ENCODE results near the gene PTPRM. TPM values are rescaled to one million over a fixed set of nuclear protein-coding genes. Genes with fewer than 3 reads are reported as not detected.
A peak's percentile ranks its signal among the peaks of the same experiment; 100 is the strongest.

The PTPRM gene
- 29.6 and 40.1 TPM in 2 replicates for total RNA-seq

DNA sequence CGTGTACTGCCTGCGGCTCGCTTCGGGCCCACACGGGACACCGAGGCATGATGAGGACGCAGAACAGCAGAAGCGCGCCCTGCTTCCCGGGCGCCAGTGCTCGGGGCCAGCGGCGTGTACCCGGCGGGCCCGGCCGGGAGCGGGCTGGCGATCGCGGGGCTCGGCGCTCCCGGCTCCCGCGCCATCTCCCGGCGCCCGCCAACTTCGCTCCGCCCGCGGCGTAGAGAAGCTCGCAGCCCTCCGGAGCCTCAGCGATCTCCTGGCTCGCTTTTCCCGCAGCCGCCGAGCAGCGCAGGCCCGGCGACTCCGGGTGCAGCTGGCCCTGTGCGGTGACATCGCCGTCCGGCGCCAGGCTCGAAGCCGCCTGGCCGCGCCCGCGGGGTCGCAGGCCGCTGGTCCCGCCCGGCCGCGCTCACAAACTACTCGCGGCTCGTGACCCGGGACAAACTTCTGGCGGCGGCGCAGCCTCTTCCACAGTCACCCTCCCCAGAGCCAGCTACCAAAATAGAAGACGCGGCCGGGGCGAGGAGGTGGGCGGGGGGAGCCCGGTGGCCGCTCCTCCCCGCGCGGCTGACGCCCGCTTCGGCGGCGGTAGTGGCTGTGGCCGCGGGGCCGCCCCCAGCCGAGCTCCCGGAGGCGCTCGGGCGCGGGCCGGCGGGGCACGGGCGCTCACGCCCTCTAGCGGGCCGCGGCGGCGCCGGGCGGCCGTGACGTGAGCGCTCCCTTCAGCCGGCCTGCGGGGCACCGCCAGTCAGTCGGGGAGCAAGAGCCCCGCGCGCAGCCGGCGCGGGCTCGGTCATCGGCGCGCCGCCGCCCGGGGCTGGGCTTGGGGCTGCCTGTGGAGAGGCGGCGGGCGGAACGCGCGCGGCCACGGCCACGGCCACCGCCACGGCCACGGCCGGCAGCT, at the start of gene PTPRM:
TSS of gene PTPRM (plus strand) at position 750 of the 907 bp plus-strand sequence. CDS start 503 bp downstream, outside the sequence.
- peak; percentile 83 to 89 for DNase-seq (ENCODE audit: low read depth in 2 of 2)

DNA sequence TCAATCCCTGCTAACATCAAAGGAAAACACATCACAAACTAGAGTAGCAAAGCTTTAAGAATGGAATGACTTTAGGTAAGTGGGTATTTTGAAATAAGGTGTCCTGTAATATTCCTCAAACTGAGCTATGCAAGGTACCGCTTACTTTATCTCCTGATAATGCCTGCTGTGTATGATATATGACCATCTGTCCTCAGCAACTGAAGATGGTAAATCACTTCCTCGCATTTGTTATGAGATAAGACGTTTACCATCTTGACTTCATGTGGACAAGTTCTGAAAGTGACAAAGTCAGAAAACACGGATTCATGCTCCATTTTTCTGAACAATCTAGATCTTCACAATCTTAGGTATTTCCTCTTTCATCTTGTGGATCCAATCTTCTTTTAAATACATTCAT, 49.3 kb upstream of the PTPRM start:
- DNase-seq (ENCODE audit: low read depth in 2 of 2), result no peak

DNA sequence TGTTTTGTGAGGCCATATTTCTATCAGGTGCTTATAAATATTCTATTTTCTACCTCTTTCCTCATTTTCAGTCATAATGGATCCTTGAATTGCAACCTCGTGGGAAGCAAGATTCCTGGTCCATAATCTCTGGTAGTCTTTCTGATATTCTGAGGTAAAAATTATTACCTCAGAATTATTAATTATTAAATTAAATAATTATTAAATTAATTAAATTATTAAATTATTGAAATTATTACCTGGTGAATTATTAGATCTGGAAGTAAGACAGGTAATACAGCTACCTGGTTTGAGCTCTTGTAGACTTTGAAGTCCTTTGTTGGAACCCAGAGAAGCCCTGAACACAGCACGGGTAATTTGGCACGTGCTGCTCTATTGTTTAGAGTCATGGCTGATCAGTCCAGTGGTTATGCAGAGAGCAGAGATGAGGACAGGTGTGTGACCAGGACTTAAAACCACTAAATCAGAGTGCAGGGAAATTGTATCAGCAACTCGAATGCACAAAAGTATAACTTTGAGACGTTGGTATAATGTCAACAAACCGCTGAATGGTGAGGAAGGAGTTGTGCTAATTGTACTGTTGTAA, 46.8 kb upstream of the PTPRM start:
- DNase-seq (ENCODE audit: low read depth in 2 of 2), result no peak

DNA sequence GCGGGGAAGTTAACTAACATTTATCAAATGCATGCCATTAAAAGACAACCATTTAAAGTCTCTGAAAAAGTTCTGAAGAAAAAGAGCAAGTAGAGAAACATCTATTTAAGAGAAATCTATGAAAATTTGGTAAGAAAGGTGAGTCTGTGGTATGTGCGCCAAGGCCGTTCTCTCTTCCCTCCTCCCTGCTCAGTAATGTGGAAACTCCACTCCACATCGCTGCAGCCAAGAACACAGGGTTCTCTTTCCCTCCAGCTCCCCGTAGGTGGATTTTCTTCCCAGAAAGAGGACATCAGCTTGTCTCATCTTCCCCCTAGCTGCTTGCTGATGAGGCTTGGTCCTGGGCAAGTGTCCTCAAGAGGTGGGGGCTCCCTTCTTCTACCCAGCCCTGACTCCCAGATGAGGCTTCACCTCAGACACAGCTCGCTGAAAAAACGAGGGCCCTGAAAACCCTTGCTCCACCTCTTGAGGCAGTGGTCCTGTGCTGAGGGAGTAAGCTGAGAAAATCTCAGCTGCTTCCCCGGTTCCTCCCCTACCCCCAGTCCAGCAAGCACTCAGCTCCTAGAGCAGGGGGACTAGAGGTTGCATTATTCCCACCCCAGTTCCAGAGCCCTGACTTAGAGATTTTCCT, 45.8 kb upstream of the PTPRM start:
- DNase-seq (ENCODE audit: low read depth in 2 of 2), result no peak

DNA sequence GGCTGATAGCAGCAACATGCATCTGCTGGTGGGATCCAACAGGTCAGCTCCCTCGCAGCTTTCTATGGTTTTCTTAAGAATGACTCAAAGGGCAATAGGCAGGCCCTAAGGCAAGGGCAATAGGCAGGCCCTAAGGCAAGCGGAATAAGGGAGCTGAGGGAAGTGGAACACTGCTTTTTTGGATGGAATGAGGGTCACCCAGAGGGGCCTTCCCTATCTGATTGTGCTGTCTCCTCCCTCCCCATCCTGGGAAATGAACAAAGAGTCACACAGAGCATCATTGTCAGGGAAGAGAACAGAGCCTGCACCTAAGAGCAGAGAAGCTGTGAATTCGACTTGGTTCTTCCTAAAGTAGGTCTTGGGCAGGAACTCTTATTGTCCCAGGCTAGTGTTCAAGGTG, 43.3 kb upstream of the PTPRM start:
- DNase-seq (ENCODE audit: low read depth in 2 of 2), result no peak

DNA sequence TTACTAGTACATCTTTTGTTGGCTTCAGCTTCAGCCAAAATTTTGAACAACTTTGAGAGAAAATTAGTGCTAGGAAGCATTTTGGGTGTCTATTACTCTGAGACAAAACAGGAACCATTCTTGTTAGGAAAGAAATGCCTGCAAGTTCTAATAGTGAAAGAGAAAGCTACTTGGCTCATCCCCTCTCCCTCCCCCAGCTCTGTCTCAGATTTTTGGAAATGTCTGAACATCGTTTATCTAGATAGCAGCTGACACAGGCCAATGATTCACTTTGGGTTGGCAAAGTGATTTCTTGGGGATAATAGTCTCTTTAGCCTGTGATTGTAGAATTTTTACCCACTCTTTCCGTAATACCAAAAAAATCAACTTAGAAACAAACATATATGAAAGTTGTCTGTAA, 42.3 kb upstream of the PTPRM start:
- no peak for DNase-seq (ENCODE audit: low read depth in 2 of 2)

DNA sequence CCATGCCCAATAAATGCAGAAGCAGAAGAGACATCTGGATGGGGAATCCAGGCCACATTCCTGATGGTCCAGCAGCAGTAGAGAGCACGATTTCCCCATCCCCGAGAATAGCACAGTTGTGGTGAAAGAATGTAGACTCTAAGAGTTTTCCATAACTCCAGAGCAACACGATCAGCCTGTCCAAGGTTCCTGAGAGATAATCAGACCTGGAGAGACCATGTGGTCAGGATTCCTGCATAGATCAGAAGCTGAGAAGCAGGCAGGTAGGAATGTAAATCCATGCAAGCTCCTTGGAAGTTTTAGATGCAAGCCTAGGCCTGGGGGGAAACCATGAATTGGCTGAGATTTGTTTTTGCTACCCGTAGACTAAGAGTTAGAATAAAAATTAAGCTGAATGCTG, 34.2 kb upstream of the PTPRM start:
- no peak for DNase-seq (ENCODE audit: low read depth in 2 of 2)

DNA sequence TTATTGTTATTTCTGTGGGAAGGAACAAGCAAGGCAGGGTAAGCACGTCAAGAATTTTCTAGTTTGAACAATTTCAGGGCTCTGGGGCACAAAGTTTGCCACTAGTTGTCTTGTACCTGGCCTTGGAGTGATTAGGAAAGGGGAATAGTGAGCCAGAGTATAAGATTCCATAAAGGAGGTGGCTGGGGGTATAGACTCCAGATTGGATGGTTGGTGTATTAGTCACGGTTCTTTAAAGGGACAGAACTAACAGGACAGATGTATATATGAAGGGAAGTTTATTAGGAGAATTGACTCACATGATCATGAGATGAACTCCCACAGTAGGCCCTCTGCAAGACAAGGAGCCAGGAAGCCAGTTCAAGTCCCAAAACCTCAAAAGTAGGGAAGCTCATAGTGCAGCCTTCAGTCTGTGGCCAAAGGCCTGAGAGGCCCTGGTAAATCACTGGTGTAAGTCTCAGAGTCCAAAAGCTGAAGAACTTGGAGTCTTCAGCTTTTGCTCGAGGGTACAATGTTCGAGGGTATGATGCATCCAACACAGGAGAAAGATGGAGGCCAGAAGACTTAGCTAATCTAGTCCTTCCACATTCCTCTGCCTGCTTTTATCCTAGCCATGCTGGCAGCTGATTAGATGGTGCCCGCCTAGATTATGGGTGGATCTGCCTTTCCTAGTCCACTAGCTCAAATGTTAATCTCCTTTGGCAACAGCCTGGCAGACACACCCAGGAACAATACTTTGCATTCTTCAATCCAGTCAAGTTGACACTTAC, 31.5 kb upstream of the PTPRM start:
- no peak for DNase-seq (ENCODE audit: low read depth in 2 of 2)

DNA sequence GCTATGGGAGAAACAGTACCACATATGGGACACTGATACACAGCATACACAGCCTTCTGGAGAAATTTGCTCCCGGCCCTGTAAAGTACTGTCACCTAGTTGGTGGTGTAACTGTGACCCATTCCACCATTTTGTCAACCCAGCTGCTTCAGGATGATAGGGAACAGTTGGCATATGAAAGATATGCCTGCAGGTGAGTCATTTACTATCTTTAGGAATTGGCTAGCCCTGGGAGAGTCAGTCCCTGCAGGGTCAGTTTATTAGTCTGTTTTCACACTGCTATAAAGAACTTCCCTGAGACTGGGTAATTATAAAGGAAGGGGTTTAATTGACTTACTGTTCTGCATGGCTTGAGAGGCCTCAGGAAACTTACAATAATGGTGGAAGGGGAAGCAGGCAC, 30.0 kb upstream of the PTPRM start:
- no peak for DNase-seq (ENCODE audit: low read depth in 2 of 2)

DNA sequence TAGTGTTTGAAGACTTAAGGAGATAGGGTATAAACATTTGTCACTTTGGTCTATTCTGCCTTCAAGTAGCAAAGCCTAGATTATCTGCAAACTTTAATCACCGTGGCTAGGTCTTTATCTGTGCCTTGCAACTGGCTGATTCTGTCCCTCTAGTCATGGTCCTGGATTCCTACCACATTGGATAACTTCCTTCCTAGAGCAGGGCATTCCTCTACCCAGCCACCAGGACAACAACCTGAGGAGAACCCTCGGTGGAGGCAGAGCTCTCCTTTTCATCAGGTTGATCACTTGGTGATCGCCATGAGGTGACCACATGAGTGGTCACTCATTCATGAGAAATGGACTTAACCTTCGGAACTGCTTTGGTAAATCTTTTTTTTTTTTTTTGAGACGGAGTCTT, 25.3 kb upstream of the PTPRM start:
- DNase-seq (ENCODE audit: low read depth in 2 of 2), result no peak

DNA sequence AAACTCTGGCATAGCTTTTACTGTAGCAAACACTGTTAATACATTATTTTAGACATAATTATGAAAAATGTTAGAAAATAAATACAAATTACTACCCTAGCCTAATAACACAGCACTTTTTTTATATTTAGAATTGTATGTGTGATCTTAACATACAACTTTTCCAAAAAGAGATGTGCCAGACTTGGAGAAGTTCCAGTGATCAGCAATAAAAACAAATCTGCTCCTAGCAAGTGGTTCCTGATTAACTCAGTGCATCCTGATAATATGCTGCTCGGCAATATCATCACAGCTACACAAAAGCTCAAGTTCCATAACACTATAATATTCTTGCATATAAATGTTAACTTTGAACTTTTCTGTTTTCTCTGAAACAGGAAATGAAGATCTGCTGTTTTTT, 22.4 kb upstream of the PTPRM start:
- DNase-seq (ENCODE audit: low read depth in 2 of 2), result no peak

DNA sequence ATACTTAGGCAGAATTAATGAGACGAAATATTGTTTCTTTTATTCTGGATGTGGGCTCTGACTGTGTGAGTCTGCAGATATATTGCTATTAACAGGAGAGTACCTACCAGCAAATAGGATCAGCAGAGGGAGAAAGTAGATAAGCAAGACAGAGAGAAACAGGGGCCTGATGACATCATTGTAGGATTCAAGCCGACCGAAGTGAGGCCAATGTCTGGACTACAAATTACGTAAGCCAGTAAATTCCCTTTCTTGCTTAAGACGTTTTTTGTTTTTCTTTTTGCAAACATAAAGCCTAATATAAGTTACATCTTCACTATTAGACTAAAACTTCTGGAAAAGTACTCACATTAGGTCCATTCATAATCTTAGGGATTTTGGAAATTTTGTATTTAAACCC, 21.4 kb upstream of the PTPRM start:
- no peak for DNase-seq (ENCODE audit: low read depth in 2 of 2)

DNA sequence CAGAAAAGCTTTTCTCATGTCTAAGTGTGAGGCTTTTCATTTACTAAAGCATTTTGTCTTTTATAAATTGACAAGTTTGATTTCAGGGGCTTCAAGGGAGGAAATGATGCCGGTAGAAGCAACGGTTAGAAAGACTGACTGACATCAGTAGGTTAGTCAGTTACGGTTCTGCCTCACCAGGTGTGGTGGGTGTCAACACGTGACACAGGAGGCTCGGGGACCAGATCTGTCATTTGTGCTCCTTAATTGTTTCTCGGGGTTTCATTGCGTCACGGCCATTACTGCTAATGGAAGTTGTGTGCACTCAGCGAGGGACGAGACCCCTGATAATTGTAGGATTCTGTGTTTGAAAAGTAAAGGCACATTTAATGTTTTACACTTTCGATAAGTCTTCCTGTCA, 18.9 kb upstream of the PTPRM start:
- DNase-seq (ENCODE audit: low read depth in 2 of 2), result no peak

DNA sequence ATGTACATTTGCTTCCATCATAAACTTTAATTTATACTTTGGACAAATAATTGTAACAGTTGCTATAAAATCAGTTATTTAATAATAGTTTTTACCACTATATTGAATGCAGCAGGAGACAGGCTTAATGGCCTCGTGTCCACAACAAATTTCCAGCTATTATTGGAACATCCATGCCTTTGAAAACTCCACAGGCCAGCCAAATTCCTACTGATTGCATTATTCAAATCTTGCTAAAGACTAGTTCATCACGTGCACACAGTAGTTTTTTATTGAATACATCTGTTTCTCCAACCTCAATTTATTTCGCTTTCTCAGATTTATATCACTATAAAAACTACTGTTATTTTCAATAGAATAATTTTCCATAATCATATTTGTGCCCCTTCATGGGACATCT, 18.4 kb upstream of the PTPRM start:
- no peak for DNase-seq (ENCODE audit: low read depth in 2 of 2)

DNA sequence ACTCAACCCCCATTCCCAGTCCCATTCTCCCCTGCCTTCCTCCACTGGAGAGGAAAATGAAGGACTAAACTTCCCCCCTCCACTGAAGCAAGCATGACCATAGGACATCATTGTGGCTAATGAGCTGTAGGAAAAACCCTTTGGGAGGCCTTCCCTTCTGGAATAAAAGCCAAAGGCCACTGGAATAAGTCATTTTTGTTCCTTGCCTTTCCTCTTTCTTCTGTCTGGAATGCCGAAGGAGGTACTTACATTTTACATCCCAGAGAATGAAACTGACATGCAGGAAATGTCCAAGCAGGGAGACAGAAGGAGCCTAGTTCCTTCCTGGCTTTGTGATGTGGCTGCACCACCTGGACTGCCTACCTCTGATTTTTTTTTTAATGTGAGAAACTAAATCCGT, 9.1 kb upstream of the PTPRM start:
- DNase-seq (ENCODE audit: low read depth in 2 of 2), result peak in 1 of 2 donors; percentile 60

DNA sequence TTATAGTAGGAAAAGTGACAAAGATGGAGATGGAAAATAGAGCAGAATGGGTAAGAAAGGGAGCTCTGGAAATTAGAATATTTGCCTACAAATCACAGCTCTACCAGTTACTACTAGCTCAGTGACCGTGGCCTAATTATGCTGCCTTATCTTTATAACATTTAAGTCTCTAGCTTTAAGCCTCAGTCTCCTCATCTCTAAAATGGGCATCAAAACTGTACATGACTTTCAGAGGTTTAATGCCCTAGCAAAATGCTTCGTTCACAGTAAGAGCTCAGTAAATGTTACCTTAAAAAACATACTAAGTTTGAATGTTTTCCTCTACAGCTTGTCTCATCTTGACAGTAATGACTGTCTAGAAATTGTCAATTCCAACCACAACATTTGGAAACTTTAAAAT, 8.3 kb upstream of the PTPRM start:
- no peak for DNase-seq (ENCODE audit: low read depth in 2 of 2)

DNA sequence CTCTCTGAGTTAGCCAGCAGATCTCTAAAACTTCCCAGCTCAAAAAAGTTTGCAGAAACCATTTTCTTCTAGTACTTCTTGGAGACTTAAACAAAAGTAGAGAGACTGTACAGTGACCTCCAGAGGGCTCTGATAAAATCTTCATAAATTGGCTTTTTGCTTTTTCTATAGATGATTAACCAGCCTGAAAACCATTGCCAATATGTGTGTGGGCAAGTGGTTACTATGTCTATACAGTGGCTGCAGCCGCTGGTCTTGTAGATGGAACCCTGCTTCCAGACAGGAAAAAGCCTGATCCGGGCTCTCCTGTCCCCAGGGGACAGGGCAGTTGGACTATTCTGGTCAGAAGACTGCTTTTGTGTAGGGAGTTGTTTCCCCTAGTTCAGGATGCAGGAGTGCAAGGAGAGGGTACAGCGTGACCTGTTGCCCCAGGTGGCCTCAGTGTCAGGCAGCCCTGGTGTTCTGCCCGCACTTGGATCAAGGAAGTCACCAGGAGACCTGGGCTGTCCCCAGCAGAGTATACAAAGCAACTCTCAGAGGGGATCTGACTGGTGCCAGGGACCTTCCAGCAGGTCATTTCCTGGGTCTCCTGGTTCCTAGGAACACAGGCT, 7.3 kb upstream of the PTPRM start:
- DNase-seq (ENCODE audit: low read depth in 2 of 2), result no peak

DNA sequence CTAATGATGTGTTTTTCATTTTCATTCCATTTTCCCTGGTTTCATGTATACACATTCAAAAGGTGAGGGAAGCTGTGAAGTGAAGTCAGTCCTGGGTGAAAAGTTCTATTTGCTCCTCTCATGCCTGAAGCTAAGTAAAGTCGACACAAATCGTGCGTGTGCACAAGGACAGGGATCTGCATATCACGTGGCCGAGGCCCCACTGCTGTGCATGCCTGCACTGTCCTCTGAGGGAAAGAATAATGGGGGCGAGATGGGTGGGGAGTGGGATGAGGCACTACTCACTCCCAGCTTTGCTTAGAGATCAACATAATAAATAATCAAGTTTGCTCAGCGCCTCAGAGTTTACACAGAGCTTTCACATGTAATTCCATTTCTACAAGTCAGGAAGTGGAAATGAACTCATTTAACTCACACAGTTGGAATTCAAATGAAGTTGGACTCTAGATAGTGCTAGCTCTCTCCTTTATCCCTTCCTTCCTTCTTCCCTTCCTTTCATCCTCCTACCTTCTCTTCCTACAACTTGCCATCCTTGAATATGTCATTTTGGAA, 5.1 kb upstream of the PTPRM start:
- peak; percentile 31 to 36 for DNase-seq (ENCODE audit: low read depth in 2 of 2)

DNA sequence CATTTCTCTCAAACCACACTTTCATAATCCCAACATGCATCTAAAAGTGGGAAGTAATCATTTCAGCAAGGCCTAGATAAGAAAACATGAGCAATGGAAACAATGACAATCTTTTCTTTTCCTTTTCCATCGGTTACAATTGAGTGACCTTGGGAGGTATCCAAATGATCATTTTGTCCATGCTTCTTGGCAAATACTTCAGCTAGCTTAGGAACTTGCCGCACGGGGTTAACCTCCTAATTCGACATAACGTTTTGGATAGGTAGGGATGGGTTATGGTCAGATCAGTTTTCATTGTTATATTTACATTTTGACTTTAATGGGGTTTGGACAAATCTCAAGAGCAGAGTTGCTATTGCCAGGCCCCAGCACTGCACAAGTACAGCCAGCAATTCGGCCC, 4.6 kb upstream of the PTPRM start:
- DNase-seq (ENCODE audit: low read depth in 2 of 2), result peak in 1 of 2 donors; percentile 62

DNA sequence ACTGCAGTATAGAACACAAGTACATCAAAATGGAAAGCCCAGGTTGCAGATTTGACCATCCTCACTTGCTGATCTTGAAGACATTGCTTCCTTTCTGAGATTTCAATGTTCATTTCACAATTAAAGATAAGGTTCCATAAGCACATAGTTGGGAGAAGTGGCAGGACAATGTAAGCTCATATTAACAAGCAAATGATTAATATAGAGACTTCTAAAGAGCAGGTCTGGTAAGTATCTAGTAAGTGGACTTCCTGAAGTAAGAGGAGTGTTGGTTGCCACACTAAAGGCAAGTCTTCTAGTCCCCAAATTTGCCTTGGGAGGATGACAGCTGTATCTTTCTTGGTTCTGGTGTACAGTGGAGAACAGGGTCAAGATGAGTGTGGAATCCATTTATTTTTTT, 1.4 kb upstream of the PTPRM start:
- DNase-seq (ENCODE audit: low read depth in 2 of 2), result no peak

DNA sequence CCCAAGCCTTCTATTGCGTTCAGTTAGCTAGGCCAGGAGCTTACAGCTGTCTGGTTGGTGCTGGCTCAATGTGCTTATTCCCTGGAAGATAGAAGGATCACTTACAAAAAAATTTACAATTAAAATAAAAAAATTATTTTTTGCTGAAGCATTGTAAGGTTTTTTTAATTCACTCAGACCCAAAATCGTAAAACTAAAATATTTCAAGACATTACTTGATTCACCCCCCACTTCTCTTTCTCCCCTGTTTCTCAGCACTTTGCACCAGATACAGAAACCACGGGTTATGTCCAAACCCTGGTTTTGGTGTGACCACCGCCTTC, 911 bp upstream of the PTPRM start:
- DNase-seq (ENCODE audit: low read depth in 2 of 2), result no peak

Data from lung microvascular endothelial cell (primary cell).